H1 (cell line): ENCODE data around the gene TSPAN5. TPM values are rescaled to one million over a fixed set of nuclear protein-coding genes. Genes with fewer than 3 reads are reported as not detected.

Source experiments
- BACH1 ChIP-seq: IDR thresholded peaks from 2 replicates; pipeline ENCODE4 v1.6.1; 2012; ENCODE audit warnings: low read length, improper control_type of control experiment
- BCL11A ChIP-seq, 2 experiments: IDR thresholded peaks; one replicate each; pipeline ENCODE4 v1.6.1; 2011; ENCODE audit warnings: low read depth in 2 of 2, low read length in 2 of 2, mild to moderate bottlenecking in 2 of 2
- CBX8 ChIP-seq: fragments of 300-800, 300-1000 bp; sonication (generic); IDR thresholded peaks from 2 replicates; pipeline ENCODE4 v1.7.1; 2016; ENCODE audit warnings: low read depth, low read length, borderline replicate concordance
- CEBPB ChIP-seq: IDR thresholded peaks from 2 replicates; pipeline ENCODE4 v1.6.1; 2012; ENCODE audit warnings: low read depth, low read length
- CHD1 ChIP-seq: IDR thresholded peaks from 2 replicates; pipeline ENCODE4 v1.6.1; 2012; ENCODE audit warnings: low read depth, low read length, improper control_type of control experiment
- PHF8 ChIP-seq: fragments of 200-600 bp; sonication (generic); conservative IDR thresholded peaks from 2 replicates; pipeline ENCODE4 v1.7.1; 2012; ENCODE audit warnings: low read depth, mild to moderate bottlenecking, inconsistent platforms, low read length, moderate library complexity
- TBP ChIP-seq: IDR thresholded peaks from 2 replicates; pipeline ENCODE4 v1.6.1; 2011; ENCODE audit warnings: low read depth, low read length, improper control_type of control experiment
- polyA plus RNA-seq, 7 experiments: library from polyadenylated mRNA; depleted of rRNA in 3 of 7; stranded (reverse) in 5 of 7; unstranded in 2 of 7; fragments of >200 nt in 5 of 7; fragments of 200-250 nt in 2 of 7; gene quantifications; 1 replicate in 5 of 7; 2 replicates in 1 of 7; 4 replicates in 1 of 7; pipeline versions ENCODE4 v1.2.1 to v1.2.3, GENCODE V29; 2011 to 2013; ENCODE audit warnings: missing spikeins in 2 of 7, mixed read lengths in 2 of 7
- total RNA-seq: library from RNA; stranded (reverse); fragmentation: NEBNext Ultra II Directional; extraction: Animal tissue kit (Norgen Biotek cat#: 25700); gene quantifications from 2 replicates; pipeline ENCODE4 v1.2.1, GENCODE V29; 2021
- TF ChIP-seq, protein P1 (sequence below): fragments of 300-600 bp; sonication (generic); IDR thresholded peaks from 2 replicates; pipeline ENCODE4 v1.7.1; 2012; ENCODE audit warnings: low read length, moderate library complexity, mild to moderate bottlenecking, inconsistent platforms; ENCODE audit not compliant: insufficient replicate concordance
- TF ChIP-seq, protein P2 (sequence below): IDR thresholded peaks from 2 replicates; pipeline ENCODE4 v1.6.1; 2012; ENCODE audit warnings: inconsistent platforms
- TF ChIP-seq, protein P3 (sequence below): IDR thresholded peaks from 2 replicates; pipeline ENCODE4 v1.6.1; 2011; ENCODE audit warnings: low read depth, mild to moderate bottlenecking, low read length; ENCODE audit not compliant: insufficient read depth

Gene TSPAN5
- total and polyA plus RNA-seq, 2 of the 8 experiments (the other 6 are each of a cell fraction or from before 2014, with no cell fraction given), result 17.6 to 21.2 TPM

DNA sequence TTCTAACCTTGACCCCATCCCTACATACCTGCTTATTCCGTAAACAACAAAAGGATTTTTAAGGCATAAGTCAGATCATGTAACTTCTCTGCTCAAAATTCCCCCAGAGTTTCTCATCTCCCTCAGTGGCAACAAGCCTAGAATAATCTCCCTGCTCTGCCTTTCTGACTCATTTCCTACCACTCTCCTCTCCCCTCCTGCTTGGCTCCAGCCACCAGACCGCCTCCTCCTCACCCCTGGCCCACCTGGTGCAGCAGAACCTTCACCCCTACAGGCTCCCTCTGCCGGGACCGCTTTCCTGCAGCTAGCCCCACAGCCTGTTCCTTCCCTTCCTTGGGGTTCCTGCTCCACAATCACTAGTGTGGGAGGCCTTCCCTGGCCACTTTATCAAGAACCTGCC lies 32.1 kb downstream of the TSPAN5 start (continued):
- TF ChIP-seq, protein P1, sequence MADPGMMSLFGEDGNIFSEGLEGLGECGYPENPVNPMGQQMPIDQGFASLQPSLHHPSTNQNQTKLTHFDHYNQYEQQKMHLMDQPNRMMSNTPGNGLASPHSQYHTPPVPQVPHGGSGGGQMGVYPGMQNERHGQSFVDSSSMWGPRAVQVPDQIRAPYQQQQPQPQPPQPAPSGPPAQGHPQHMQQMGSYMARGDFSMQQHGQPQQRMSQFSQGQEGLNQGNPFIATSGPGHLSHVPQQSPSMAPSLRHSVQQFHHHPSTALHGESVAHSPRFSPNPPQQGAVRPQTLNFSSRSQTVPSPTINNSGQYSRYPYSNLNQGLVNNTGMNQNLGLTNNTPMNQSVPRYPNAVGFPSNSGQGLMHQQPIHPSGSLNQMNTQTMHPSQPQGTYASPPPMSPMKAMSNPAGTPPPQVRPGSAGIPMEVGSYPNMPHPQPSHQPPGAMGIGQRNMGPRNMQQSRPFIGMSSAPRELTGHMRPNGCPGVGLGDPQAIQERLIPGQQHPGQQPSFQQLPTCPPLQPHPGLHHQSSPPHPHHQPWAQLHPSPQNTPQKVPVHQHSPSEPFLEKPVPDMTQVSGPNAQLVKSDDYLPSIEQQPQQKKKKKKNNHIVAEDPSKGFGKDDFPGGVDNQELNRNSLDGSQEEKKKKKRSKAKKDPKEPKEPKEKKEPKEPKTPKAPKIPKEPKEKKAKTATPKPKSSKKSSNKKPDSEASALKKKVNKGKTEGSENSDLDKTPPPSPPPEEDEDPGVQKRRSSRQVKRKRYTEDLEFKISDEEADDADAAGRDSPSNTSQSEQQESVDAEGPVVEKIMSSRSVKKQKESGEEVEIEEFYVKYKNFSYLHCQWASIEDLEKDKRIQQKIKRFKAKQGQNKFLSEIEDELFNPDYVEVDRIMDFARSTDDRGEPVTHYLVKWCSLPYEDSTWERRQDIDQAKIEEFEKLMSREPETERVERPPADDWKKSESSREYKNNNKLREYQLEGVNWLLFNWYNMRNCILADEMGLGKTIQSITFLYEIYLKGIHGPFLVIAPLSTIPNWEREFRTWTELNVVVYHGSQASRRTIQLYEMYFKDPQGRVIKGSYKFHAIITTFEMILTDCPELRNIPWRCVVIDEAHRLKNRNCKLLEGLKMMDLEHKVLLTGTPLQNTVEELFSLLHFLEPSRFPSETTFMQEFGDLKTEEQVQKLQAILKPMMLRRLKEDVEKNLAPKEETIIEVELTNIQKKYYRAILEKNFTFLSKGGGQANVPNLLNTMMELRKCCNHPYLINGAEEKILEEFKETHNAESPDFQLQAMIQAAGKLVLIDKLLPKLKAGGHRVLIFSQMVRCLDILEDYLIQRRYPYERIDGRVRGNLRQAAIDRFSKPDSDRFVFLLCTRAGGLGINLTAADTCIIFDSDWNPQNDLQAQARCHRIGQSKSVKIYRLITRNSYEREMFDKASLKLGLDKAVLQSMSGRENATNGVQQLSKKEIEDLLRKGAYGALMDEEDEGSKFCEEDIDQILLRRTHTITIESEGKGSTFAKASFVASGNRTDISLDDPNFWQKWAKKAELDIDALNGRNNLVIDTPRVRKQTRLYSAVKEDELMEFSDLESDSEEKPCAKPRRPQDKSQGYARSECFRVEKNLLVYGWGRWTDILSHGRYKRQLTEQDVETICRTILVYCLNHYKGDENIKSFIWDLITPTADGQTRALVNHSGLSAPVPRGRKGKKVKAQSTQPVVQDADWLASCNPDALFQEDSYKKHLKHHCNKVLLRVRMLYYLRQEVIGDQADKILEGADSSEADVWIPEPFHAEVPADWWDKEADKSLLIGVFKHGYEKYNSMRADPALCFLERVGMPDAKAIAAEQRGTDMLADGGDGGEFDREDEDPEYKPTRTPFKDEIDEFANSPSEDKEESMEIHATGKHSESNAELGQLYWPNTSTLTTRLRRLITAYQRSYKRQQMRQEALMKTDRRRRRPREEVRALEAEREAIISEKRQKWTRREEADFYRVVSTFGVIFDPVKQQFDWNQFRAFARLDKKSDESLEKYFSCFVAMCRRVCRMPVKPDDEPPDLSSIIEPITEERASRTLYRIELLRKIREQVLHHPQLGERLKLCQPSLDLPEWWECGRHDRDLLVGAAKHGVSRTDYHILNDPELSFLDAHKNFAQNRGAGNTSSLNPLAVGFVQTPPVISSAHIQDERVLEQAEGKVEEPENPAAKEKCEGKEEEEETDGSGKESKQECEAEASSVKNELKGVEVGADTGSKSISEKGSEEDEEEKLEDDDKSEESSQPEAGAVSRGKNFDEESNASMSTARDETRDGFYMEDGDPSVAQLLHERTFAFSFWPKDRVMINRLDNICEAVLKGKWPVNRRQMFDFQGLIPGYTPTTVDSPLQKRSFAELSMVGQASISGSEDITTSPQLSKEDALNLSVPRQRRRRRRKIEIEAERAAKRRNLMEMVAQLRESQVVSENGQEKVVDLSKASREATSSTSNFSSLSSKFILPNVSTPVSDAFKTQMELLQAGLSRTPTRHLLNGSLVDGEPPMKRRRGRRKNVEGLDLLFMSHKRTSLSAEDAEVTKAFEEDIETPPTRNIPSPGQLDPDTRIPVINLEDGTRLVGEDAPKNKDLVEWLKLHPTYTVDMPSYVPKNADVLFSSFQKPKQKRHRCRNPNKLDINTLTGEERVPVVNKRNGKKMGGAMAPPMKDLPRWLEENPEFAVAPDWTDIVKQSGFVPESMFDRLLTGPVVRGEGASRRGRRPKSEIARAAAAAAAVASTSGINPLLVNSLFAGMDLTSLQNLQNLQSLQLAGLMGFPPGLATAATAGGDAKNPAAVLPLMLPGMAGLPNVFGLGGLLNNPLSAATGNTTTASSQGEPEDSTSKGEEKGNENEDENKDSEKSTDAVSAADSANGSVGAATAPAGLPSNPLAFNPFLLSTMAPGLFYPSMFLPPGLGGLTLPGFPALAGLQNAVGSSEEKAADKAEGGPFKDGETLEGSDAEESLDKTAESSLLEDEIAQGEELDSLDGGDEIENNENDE, result no peak
- TF ChIP-seq BACH1 (no peak), TBP (peak; percentile 55; the same call in 1 of the 2 replicates), CEBPB (no peak), CBX8 (no peak), CHD1 (no peak), BCL11A (IDR thresholded peaks at IDR 0.05; ENCODE audit: low read depth in 2 of 2, low read length in 2 of 2) (no peak), PHF8 (no peak)
- TF ChIP-seq, protein P2, sequence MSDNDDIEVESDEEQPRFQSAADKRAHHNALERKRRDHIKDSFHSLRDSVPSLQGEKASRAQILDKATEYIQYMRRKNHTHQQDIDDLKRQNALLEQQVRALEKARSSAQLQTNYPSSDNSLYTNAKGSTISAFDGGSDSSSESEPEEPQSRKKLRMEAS, result no peak
- TF ChIP-seq, protein P3, sequence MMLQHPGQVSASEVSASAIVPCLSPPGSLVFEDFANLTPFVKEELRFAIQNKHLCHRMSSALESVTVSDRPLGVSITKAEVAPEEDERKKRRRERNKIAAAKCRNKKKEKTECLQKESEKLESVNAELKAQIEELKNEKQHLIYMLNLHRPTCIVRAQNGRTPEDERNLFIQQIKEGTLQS, result no peak
- TF ChIP-seq, all 59 proteins: peak for 2
